GM21576 (cell line): ENCODE results near the gene UFD1.

Experiments
- ATAC-seq: cut with Tn5 transposase; IDR thresholded peaks from one replicate; pipeline ENCODE4 v1.9.1; 2021; ENCODE audit warnings: mild to moderate bottlenecking, moderate library complexity; ENCODE audit not compliant: unreplicated experiment

Gene UFD1

GRCh38 chr22:19497245-19497644 lies 18.3 kb upstream of the UFD1 start:
- ATAC-seq: no peak

- ATAC-seq: no peak
Measured at GRCh38 chr22:19496324-19496630, 17.3 kb upstream of the UFD1 start.

GRCh38 chr22:19495562-19496323 lies 16.8 kb upstream of the UFD1 start:
- ATAC-seq: no peak

GRCh38 chr22:19494676-19495173 lies 15.7 kb upstream of the UFD1 start:
- ATAC-seq: no peak

- ATAC-seq: no peak
Measured at GRCh38 chr22:19494001-19494560, 15.1 kb upstream of the UFD1 start.

DNA sequence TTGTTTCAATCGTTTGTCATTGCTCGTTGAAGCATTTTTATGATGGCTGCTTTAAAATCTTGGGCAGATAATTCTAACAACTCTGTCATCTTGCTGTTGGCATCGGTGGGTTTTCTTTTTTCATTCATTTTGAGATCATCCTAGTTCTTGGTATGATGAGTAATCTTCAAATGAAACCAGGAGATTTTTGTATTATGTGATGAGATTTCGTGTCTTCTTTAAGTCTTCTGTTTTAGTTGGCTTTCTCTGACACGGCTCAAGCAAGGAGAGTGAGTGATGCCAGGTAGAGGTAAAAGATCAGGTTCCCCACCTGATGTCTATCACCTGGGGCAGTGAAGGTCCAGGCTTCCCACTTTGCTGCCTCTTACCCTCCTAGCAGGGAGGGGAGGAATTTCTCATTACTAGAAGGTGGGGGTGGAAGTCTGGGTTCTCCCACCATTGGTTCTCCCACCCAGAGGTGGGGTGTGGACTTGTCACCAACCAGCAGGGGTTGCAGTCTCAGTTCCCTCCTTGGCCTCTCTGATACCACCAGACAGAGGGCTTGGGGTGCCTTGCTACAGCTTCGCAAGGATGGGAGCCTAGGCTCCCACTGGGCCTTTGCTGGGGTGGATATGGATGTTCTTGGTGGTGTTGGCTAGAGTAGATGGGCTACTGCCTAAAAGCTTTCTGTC lies 13.6 kb upstream of the UFD1 start:
- ATAC-seq: no peak

DNA sequence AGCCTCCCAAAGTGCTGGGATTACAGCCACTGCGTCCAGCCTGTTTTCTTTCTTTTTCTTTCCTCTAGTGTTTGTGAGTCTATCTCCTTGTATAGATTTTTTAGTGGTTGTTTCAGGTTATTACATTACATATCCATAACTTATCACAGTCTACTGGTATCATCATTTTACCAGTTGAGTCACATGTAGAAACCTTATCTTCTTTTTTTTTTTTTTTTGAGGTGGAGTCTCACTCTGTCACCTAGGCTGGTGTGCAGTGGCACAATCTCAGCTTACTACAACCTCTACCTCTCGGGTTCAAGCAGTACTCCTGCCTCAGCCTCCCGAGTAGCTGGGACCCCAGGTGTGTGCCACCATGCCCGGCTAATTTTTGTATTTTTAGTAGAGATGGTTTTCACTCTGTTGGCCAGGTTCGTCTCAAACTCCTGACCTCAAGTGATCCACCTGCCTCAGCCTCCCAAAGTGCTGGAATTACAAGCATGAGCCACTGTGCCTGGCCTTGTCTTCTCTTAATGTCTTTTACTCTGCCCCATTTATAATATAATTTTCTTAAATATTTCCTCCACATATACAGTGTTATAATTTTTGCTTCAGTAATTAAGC lies 11.7 kb upstream of the UFD1 start:
- ATAC-seq: no peak

GRCh38 chr22:19488884-19489843 lies 10.2 kb upstream of the UFD1 start:
- no peak for ATAC-seq

GRCh38 chr22:19488285-19488684 lies 9.3 kb upstream of the UFD1 start:
- ATAC-seq: no peak

DNA sequence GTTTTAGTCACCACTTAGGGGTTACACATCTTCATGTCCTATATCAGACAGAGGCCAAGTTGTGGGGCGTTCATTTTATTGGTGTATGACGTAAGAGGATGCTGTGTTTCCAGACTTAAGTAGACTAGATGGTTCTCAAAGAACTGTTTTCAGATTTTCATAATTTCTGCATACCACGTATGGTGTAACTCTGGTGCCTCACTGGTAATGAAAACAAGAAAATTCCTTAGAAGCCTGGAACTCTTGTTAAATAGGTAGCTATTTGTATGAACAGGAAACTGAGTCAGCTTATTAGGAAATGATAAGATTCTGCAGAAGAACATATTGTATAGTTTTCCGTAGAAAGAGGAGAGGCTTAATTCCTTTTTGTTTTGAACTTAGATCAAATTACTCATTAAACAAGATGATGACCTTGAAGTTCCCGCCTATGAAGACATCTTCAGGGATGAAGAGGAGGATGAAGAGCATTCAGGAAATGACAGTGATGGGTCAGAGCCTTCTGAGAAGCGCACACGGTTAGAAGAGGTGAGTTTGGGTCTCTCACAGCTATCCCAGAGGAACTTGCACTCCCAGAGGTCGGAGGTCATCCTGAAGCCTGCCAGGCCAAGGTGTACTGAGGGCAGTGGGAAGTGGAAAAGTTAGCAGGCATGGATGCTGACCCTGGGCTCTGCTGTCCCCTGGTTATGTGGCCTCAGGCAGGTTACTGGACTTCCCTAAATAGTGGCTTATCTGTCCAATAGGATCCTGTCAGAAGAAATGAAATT lies 4.7 kb upstream of the UFD1 start:
- no peak for ATAC-seq

DNA sequence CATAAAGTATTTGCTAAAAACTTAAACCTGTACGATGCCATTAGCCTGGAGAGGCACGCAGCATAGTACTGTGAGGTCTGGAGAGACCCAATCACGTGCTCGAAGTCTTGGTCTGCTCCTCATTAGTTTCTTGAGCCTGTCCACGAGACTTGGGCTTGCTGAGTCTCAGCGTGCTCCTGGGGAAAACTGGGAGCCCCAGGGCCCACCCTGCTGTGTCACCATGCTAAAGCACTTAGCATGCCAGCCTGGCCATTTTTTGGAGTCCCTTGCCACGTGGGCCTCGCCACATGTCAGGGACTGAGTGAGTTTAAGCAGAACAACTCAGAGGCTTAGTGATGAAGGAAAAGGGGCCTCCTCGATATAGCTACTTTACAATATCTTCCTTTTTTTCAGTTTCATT lies 3.3 kb upstream of the UFD1 start:
- no peak for ATAC-seq

DNA sequence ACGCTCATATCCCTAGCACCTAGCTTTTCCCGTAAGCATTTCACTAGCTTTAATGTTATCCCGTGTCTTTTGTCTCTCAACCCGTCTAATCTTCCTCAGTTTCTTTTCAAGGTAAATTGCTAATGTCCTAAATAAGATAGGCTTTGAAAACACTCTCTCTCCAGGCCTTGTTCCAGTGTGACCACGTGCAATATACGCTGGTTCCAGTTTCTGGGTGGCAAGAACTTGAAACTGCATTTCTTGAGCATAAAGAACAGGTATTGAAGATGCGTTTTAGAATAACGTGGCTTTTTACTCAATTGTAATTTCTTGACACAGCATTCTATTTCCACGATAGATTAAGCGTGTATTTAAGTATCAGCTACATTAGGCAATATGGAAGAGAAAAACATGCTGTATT lies 1.8 kb upstream of the UFD1 start:
- no peak for ATAC-seq

DNA sequence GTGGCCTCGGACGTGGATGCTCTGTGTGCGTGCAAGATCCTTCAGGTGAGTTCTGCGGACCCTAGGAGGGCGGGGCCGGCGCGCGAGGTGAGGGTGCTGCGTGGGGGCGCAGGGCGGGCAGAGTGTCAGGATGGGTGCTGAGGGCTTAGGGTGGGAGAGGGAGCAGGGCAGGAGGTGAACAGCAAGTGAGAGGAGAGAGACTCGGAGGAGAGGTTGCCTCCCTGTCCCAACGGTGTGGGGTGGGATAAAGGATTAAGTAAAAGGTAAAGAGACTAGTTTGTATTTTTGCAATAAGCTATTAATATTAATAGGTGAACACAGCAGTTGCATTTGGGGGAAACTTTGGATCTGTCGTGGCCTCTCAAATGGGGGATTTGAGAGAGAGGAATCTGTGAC lies 1.2 kb upstream of the UFD1 start:
- no peak for ATAC-seq

GRCh38 chr22:19479355-19480172 lies 571 bp upstream of the UFD1 start, which contains the start of gene CDC45:
TSS of gene CDC45 (plus strand) at chr22:19479920. CDS start at chr22:19479969, 49 bp downstream.
- ATAC-seq: peak; percentile 80

DNA sequence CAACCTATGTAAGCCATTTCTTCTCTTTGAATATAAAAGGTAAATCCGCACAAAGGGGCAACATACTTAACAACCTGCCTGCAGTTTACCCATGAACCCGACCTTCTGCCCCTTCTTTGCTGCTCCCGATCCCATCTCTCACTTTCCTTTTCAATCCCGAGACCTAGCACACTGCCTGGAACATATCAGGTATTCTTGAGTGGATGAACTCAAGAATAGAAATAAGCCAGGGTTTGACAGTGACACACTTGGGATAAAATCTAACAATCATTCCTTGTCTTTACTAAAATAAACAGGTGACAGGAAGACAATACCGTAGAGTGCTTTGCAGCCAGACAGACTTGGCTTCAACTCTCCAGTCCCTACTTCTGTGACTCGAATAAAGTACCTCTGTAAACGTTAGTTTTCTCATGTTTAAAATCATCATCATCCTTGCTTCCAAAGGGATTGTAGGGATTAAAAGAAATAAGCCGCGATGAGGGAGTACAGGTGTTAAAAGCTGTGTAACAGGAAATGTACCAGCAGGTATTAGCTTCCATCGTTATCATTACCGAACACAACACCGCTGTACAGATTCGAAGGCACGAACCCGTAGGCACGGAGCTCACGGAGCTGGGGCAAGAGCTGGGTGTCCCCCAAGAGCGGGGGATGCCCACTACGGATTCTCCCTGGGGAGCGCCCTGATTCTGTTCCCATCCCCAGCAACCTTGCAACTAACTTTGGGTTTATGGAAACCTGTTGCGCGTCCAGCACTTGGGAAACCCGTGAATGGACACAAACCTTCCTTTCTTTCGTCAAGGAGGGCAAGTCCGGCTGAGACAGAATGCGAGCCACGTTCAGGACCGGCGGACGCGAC lies 720 bp downstream of the UFD1 start:
- ATAC-seq: no peak

DNA sequence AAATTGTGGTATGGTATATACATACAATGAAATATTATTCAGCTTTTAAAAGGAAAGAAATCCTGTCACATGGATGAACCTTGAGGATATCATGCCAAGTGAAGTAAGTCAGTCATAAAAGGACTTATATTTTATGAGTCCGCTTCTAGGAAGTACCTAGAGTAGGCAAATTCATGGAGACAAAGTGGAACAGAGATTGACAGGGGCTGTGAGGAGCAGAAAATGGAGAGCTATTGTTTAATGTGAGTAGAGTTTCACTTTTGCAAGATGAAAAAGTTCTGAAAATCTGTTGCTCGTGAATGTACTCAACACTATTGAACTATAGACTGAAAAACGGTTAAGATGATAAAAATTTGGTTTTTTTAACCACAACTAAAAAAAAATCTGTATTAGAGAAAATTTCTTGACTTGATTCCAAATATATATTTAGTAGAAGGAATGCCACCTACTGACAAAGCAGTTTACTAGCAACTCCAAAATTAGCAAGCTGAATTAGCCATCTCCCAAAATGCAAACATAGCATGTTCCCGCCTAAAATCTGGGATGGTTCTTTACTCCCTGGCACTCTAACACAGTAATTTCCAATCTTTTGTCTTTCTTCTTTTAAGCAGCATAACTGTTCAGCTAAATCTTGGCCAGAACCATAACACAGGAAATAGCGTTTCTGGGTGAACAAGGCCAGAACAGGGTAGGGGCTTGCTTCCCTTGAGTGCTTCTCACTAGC lies 1.5 kb downstream of the UFD1 start:
- ATAC-seq: no peak

- ATAC-seq: no peak
Measured at GRCh38 chr22:19476023-19476422, 3.0 kb downstream of the UFD1 start.
